ENCODE results near the gene PRR9. TPM values are rescaled to one million over a fixed set of nuclear protein-coding genes. Genes with fewer than 3 reads are reported as not detected.
A peak's percentile ranks its signal among the peaks of the same experiment; 100 is the strongest.

Gene PRR9
- total RNA-seq, 2 experiments from 2014 or later: not detected

GRCh38 chr1:153261281-153262069 is 44.1 kb downstream of the PRR9 start:
- Mint-ChIP-seq H3K4me3 (peak overlapping the region; percentile 6), H3K9me3 (no peaks in the 10 kb centered on the region), H3K36me3 (ENCODE audit: low read depth) (no peaks in the 10 kb centered on the region), H3K27ac (no peak overlapping the region), H3K27me3 (peaks cover 67% of the 10 kb centered on the region), H3K4me1 (peaks cover 22% of the 10 kb centered on the region)
- DNase-seq: no peak
- CTCF ChIA-PET: no interaction called here
- POLR2A ChIA-PET: no interaction called here

- Mint-ChIP-seq H3K27me3 (peaks cover 72% of the 10 kb centered on the region), H3K9me3 (no peaks in the 10 kb centered on the region), H3K36me3 (ENCODE audit: low read depth) (no peaks in the 10 kb centered on the region), H3K27ac (no peak overlapping the region), H3K4me1 (peaks cover 22% of the 10 kb centered on the region), H3K4me3 (peak overlapping the region; percentile 6)
- ChIA-PET CTCF (no interaction called here), POLR2A (no interaction called here)
- DNase-seq: no peak
These were observed 44.6 kb downstream of the PRR9 start for GRCh38 chr1:153262070-153262366.

DNA sequence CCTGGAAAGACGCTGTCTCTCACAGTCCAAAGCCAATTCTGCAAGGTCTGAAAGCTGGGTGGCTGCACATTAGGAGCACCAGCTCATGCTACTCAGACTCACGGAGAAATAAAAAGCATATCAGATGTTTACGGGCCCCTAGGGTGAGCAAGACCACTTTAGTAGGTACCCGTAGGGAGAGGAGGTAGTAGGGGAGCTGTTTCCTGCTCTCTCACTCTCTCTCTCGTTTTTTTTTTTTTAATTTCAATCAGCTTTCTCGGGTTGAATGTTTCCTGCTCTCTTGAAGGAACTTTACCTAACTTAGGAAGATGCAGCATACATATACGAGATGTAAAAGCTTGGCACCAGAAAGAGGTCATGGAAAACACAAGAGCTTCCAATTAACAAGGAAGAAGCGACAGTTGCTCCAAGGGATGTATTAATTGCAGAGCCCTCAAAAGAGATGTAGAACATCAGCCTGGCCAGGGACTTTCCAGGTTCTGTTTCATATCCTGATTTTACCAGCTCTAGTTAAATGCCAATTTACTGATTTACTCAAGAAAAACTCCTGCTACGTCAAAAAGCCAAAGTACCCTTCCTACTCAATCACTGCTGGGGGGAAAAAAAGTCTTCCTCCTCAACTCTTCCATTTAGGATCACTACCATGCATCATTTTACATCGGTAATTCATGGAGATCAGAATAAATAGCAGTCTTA is 45.2 kb downstream of the PRR9 start:
- POLR2A ChIA-PET: no interaction called here
- H3K27me3 Mint-ChIP-seq: peaks cover 76% of the 10 kb centered on the region
- H3K4me1 Mint-ChIP-seq: peaks cover 22% of the 10 kb centered on the region

GRCh38 chr1:153265457-153265856 is 48.1 kb downstream of the PRR9 start:
- Mint-ChIP-seq H3K4me1 (peaks cover 18% of the 10 kb centered on the region), H3K9me3 (no peaks in the 10 kb centered on the region), H3K4me3 (no peak overlapping the region), H3K27ac (no peak overlapping the region), H3K36me3 (ENCODE audit: low read depth) (no peaks in the 10 kb centered on the region), H3K27me3 (peaks cover 77% of the 10 kb centered on the region)
- DNase-seq: no peak
- ChIA-PET CTCF (no interaction called here), POLR2A (no interaction called here)

More for the DNA sequence above, 45.2 kb downstream of the PRR9 start:
- no peaks in the 10 kb centered on the region for H3K9me3 Mint-ChIP-seq
- CTCF ChIA-PET: no interaction called here
- H3K36me3 Mint-ChIP-seq (ENCODE audit: low read depth): no peaks in the 10 kb centered on the region
- no peak overlapping the region for H3K4me3 Mint-ChIP-seq
- DNase-seq: no peak
- H3K27ac Mint-ChIP-seq: no peak overlapping the region

Other genes starting within 250 kb of the PRR9 start
- not detected for gene SPRR4, start 246.9 kb upstream of the PRR9 start, total RNA-seq
- not detected for gene SPRR1A, start 233.5 kb upstream of the PRR9 start, total RNA-seq
- gene SPRR3, start 215.8 kb upstream of the PRR9 start, total RNA-seq: not detected
- not detected for gene SPRR1B, start 186.4 kb upstream of the PRR9 start, total RNA-seq
- gene SPRR2D, start 176.5 kb upstream of the PRR9 start, total RNA-seq: not detected
- gene SPRR2A, start 160.1 kb upstream of the PRR9 start, total RNA-seq: not detected
- gene SPRR2B, start 146.0 kb upstream of the PRR9 start, total RNA-seq: not detected
- gene SPRR2E, start 123.1 kb upstream of the PRR9 start, total RNA-seq: not detected
- gene SPRR2F, start 104.1 kb upstream of the PRR9 start, total RNA-seq: not detected
- not detected for gene SPRR2G, start 66.7 kb upstream of the PRR9 start, total RNA-seq
- gene LELP1, start 14.2 kb upstream of the PRR9 start, total RNA-seq: not detected
- not detected for gene LORICRIN, start 42.1 kb downstream of the PRR9 start, total RNA-seq
- gene PGLYRP3, start 95.4 kb downstream of the PRR9 start, total RNA-seq: not detected
- not detected for gene PGLYRP4, start 131.3 kb downstream of the PRR9 start, total RNA-seq
- under 1 TPM in 1 of 2 experiments, not detected in 1; 0.55 TPM for gene S100A9, start 140.3 kb downstream of the PRR9 start, total RNA-seq
- gene S100A12, start 158.0 kb downstream of the PRR9 start, total RNA-seq: not detected
- gene S100A8, start 173.5 kb downstream of the PRR9 start, total RNA-seq: not detected
- gene S100A7A, start 198.9 kb downstream of the PRR9 start, total RNA-seq: not detected
- gene S100A7, start 243.1 kb downstream of the PRR9 start, total RNA-seq: not detected